ENCODE data around the gene S100A6. TPM values are rescaled to one million over a fixed set of nuclear protein-coding genes. Genes with fewer than 3 reads are reported as not detected.

S100A6 gene
- total RNA-seq, 1 donor from 2014 or later, result 336 TPM

- H3K4me1 ChIP-seq, result peaks cover 48% of the 10 kb centered on the region
- H3K4me3 ChIP-seq, result no peak overlapping the region
- peak overlapping the region; percentile 27 for H3K27ac ChIP-seq (replicated peaks)
- no peaks in the 10 kb centered on the region for H3K9me3 ChIP-seq (replicated peaks)
- no peaks in the 10 kb centered on the region for H3K36me3 ChIP-seq
- no peaks in the 10 kb centered on the region for H3K27me3 ChIP-seq (ENCODE audit: low read depth)
- no peak for TF ChIP-seq CTCF (IDR thresholded peaks at IDR 0.05; ENCODE audit: borderline replicate concordance)
- DNase-seq, result no peak
- intact Hi-C loops (cut with micrococcal nuclease), result no loop called here
Observed at GRCh38 chr1:153541641-153542590, 6.1 kb upstream of the S100A6 start.

GRCh38 chr1:153540394-153541361, 4.9 kb upstream of the S100A6 start, which contains the start of gene S100A5:
Gene S100A5 (minus strand): TSS chr1:153540934. CDS start chr1:153540191, 743 bp downstream.
- Histone ChIP-seq H3K4me1 (peaks cover 48% of the 10 kb centered on the region), H3K27ac (replicated peaks) (peak within 1 kb of the TSS; percentile 27), H3K27me3 (ENCODE audit: low read depth) (no peaks in the 10 kb centered on the region), H3K36me3 (no peaks in the 10 kb centered on the region), H3K4me3 (no peak within 1 kb of the TSS), H3K9me3 (replicated peaks) (no peaks in the 10 kb centered on the region)
- no peak for TF ChIP-seq CTCF (IDR thresholded peaks at IDR 0.05; ENCODE audit: borderline replicate concordance)
- intact Hi-C loops (cut with micrococcal nuclease), result no loop called here
- DNase-seq, result no peak

- Histone ChIP-seq H3K36me3 (no peaks in the 10 kb centered on the region), H3K4me1 (peaks cover 48% of the 10 kb centered on the region), H3K9me3 (replicated peaks) (no peaks in the 10 kb centered on the region), H3K27ac (replicated peaks) (no peak overlapping the region), H3K27me3 (ENCODE audit: low read depth) (no peaks in the 10 kb centered on the region), H3K4me3 (no peak overlapping the region)
- DNase-seq, result no peak
- no peak for TF ChIP-seq CTCF (IDR thresholded peaks at IDR 0.05; ENCODE audit: borderline replicate concordance)
- intact Hi-C loops (cut with micrococcal nuclease), result no loop called here
Observed at GRCh38 chr1:153539395-153540093, 3.8 kb upstream of the S100A6 start.

GRCh38 chr1:153538315-153538821, 2.6 kb upstream of the S100A6 start:
- TF ChIP-seq CTCF (IDR thresholded peaks at IDR 0.05; ENCODE audit: borderline replicate concordance), result no peak
- intact Hi-C loops (cut with micrococcal nuclease), result no loop called here
- Histone ChIP-seq H3K9me3 (replicated peaks) (no peaks in the 10 kb centered on the region), H3K4me1 (peaks cover 49% of the 10 kb centered on the region), H3K27ac (replicated peaks) (no peak overlapping the region), H3K36me3 (no peaks in the 10 kb centered on the region), H3K4me3 (no peak overlapping the region), H3K27me3 (ENCODE audit: low read depth) (no peaks in the 10 kb centered on the region)
- no peak for DNase-seq

- Histone ChIP-seq H3K27ac (replicated peaks) (no peak overlapping the region), H3K27me3 (ENCODE audit: low read depth) (no peaks in the 10 kb centered on the region), H3K4me1 (peaks cover 50% of the 10 kb centered on the region), H3K9me3 (replicated peaks) (no peaks in the 10 kb centered on the region), H3K36me3 (no peaks in the 10 kb centered on the region), H3K4me3 (no peak overlapping the region)
- intact Hi-C loops (cut with micrococcal nuclease), result no loop called here
- DNase-seq, result no peak
- no peak for TF ChIP-seq CTCF (IDR thresholded peaks at IDR 0.05; ENCODE audit: borderline replicate concordance)
Observed at GRCh38 chr1:153537376-153537730, 1.6 kb upstream of the S100A6 start.
